Measurements from ENCODE around the gene FBXO11.

- TF ChIP-seq CTCF (IDR thresholded peaks at IDR 0.05) (no peak), POLR2AphosphoS5 (IDR thresholded peaks at IDR 0.05; ENCODE audit: low read depth, low read length) (no peak)
These were observed 158.4 kb downstream of the FBXO11 start for GRCh38 chr2:47747878-47748277.
